Measurements from ENCODE around the gene TREML2.

DNA sequence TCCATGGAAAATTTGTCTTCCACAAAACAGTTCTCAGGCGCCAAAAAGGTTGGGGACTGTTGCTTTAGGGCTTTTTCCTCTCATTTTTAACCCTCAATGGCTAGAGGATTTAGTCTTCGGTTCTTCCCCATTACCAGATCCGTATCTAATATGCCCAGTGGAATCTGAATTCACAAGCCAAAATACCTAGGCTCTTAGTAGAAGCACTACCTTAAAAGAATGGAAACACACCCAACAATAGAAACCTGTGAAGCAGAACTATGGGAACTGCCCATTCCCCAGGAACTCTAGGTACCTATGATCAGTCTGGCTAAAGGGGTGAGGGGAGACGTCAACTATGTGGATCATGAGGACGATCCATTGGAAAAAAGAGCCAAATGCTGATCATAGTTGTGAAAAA is 30.3 kb upstream of the TREML2 start:
- TF ChIP-seq POLR2A (IDR thresholded peaks at IDR 0.05) = no peak
- no peak for TF ChIP-seq CTCF (IDR thresholded peaks at IDR 0.05)

Measured in heart left ventricle (tissue), 13 donors.